Cardiac septum (tissue), 1 donor: ENCODE data around the gene KLF4. TPM values are rescaled to one million over a fixed set of nuclear protein-coding genes. Genes with fewer than 3 reads are reported as not detected.

ENCODE experiments used
- DNase-seq: peaks from one replicate; pipeline ENCODE4 v3.0.0-alpha.2; 2020; ENCODE audit warnings: low spot score
- intact Hi-C: fragments of 100-400 bp; cut with DNase I; formaldehyde crosslinking; loops from one replicate; pipeline ENCODE4 v1.14.0; 2022
- total RNA-seq: library from RNA; stranded (reverse); fragmentation: NEBNext Ultra II Directional; extraction: Animal tissue kit (Norgen Biotek cat#: 25700); gene quantifications from one replicate; pipeline ENCODE4 v1.2.1, GENCODE V29; 2021
- donor health status: DM: no; HTN: no; CAD: no.

KLF4 gene
- total RNA-seq, 1 donor from 2014 or later = 19.8 TPM

DNA sequence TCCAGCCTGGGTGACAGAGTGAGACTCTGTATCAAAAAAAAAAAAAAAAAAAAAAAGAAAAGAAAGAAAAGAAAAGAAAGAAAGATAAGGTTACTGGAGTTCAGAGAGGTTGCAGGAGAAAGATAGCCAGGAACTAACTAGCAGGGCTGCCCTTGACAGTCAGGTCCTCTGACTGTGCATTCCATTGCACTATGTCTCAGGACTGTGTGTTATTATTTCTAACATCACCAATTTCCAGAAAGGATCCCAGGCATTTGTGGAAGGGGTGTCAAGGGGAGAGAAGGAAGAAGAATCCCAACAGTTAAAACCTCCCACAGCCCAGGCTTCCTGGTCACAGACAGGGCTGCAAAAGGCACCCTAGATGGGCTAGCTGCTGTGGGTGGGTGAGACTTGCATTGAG is 25.1 kb downstream of the KLF4 start:
- DNase-seq = no peak
- intact Hi-C loops = no loop called here

DNA sequence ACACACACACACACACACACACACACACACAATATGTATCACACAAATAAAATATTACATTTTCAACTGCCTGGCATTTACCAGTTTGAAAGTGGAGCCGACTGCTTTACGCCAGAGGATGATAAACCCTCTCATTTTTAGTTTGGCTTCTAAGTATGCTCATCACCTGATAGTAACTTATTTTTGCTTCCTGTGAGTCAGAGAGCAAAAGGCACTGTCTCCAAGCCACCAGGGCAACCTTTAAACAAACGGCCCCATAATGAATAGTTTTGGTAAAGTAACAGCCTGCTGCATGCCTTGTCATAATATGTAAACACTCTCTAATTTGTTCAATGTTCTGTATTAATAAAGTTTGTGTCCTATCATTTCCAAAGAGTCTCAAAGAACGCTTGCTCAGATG is 26.9 kb downstream of the KLF4 start:
- no peak for DNase-seq
- intact Hi-C loops = no loop called here

DNA sequence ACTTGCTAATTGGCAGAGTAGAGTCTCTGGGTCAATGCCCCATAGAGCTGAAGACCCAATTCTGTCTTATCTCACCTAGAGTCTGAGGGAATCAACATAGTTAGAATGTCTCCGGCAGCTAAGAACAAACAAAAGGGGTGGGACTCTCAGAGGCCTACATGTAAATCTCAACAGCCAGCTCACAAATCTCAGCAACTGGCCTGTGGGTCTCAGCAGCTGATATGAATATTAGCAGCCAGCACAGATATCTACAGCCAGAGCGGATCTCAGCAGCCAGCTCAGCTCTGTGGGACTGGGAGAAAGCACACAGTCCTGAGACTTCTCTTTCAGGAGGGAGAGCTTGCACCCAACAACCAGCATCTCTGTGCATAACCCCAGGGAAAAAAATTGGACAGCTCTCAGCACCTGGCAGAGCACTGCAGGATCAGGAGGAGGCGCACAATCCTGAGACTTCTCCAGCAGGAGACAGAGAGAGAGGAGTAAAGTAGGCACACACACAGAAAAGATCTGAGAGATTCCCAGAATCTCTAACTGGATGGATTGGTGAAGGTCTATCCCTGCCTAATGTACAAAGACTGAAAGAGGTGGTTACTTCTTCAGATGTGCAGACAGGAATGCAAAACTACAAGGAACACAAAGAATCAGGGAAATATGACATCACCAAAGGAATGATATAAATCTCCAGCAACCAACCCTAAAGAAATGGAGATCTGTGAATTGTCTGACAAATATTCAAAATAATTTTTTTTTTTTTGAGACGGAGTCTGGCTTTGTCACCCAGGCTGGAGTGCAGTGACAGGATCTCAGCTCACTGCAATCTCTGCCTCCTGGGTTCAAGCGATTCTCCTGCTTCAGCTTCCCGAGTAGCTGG is 29.2 kb downstream of the KLF4 start:
- intact Hi-C loops = no loop called here

DNA sequence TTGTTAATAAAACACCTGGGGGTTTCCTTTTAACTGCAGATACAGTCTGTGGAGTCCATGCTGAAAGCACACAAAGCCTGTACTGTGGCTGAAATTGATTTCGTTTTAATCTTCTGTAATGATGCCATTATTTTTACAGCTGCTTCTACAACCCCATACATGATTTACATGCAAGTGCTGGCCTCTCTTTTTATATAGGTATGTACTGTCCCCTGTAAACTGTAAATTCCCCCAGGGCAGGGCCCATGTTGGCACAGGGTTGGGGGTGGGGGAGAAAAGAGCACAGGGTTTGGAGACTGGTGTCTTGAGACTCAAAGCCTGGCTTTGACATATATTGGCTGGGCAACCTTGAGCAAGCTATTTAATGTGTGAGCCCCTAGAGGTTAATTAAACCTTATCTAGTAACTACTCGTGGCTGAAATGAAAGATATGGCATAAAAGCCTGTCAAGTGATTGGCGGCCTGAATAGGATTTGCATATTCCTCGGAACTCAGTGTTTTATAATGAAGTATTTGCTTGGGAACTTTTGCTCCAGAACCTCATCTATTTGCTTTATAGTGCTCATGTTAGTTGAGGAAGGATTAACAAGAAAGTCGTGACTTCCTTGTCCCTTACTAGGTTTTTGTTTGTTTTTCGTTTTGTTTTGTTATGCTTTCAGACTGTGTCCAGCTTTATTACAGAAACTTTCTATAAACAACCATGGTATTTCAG is 34.0 kb downstream of the KLF4 start:
- intact Hi-C loops = no loop called here
- no peak for DNase-seq

More for the DNA sequence above, 29.2 kb downstream of the KLF4 start:
- no peak for DNase-seq

DNA sequence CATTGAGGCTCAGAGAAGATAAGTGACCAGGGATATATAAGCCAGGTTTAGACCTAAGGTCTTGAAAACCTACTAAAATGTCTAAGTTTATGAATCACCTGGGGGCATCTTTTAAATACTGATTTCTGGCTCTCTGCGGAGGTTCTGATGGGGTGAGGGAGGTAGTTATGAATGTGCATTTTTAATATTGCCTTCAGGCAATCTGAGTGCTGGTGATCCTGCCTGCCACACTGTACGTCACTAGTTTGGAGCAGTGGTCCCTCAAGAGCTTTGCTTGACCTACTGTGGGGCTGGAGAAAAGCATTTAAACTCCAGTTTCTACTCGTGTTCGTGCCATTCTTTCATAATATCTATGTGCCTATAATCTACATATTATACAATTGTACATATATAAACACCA is 36.1 kb downstream of the KLF4 start:
- intact Hi-C loops = no loop called here
- no peak for DNase-seq

DNA sequence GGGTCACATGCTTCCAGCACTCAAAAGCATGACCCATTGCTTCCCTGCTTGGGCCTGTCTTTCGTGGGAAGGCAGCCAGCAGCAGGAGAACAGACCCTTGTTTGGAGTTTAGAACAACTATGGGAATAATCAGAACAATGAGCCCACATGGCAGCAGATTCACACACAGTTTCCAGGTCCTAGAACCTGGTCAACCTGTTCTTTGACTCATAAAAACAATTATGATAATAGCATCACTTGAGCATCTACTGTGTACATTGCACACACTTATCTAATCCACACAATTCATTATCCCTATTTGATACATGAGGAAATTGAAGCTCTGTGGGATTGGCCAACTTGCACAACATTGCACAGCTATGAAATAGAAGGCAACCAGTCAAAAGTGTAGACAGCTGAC is 41.7 kb downstream of the KLF4 start:
- no peak for DNase-seq
- intact Hi-C loops = loop anchor here (10.0 kb wide), 1 partner anchor 63 kb away; no protein-coding TSS in a partner anchor

DNA sequence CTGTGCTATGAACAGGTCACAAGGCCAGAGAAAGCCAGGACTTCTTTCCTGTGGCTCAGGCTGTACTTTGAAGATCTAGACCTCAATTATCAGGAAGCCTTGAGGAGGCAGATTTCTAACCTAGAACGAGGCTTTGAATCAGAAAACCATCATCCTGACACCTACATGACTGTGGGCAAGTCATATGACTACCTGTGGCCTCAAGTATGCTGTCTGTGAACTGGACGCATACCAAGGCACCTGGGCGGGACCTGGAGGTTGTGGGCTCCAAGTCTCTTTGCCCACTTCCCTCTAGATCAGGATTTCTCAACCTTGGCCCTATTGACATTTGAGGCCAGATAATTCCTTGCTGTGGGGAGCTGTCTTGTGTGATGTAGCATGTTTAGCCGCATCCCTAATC is 42.5 kb downstream of the KLF4 start:
- no peak for DNase-seq
- intact Hi-C loops = loop anchor here (10.0 kb wide), 1 partner anchor 62 kb away; no protein-coding TSS in a partner anchor

GRCh38 chr9:107446491-107446890 is 43.1 kb downstream of the KLF4 start:
- intact Hi-C loops = loop anchor here (10.0 kb wide), 1 partner anchor 62 kb away; no protein-coding TSS in a partner anchor
- no peak for DNase-seq

DNA sequence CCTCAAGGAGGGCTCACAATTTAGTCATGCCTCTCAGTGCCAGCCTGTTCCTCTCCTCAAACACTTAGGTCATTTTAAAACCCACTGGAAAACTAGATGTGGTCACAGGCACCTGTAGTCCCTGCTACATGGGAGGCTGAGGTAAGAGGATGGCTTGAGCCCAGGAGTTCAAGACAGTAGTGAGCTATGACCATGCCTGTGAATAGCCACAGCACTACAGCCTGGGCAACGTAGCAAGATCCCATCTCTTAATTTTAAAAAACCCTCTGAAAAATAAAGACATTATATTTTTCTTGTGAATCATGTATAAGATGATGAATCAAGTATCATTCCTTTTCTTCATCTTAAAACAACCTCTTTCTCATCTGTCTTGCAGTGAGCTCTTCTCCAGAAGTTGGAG is 45.8 kb downstream of the KLF4 start:
- intact Hi-C loops = loop anchor here (10.0 kb wide), 1 partner anchor 59 kb away; no protein-coding TSS in a partner anchor
- DNase-seq = no peak

DNA sequence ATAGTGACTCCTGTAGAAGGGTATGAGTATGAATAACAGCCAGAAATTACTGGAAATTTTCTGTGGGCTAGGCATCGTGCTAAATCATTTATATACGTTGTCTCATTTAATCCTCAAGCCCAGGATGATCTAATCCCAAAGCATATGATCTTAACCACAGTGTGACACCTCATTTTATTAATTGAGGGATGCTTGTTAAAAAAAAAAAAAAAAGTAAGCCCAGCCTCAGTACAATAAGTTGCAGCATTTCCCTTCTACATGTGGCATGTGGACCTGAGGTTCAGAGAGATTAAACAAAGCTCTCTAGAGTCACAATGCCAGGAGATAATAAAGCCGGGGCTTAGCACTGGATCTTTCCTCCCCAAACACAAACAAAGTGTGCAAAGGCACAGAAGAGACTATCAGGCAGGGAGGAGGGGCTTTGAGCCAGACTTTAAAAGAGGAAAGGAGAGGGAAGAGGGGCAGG is 49.5 kb downstream of the KLF4 start:
- DNase-seq = no peak
- intact Hi-C loops = loop anchor here (10.0 kb wide), 1 partner anchor 55 kb away; no protein-coding TSS in a partner anchor

- intact Hi-C loops = no loop called here
- no peak for DNase-seq
These were observed 51.1 kb downstream of the KLF4 start for GRCh38 chr9:107438211-107439031.

- intact Hi-C loops = no loop called here
These were observed 51.9 kb downstream of the KLF4 start for GRCh38 chr9:107437716-107438115.

DNA sequence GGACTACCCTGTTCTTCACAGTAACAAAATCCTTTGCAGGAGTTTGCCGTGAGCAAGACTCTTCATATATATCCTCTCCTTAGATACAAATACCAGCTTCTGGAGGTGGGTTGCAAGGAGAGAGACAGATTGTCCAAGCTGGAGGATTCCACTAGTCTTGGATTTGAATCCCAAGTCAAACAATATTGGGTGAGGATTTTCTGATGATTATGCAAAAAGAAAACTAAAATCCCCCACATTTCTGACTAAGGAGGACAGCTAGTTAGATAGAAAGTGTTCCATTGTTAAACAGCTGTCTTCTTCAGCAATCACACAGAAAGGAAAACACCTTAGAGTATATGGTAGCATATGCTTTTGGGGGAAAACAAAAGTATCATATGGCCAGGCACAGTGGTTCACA is 54.2 kb downstream of the KLF4 start:
- DNase-seq = no peak
- intact Hi-C loops = no loop called here

More at GRCh38 chr9:107437716-107438115, 51.9 kb downstream of the KLF4 start:
- DNase-seq = no peak

Other genes with a start within 250 kb of the KLF4 start
- gene RAD23B, start 206.5 kb downstream of the KLF4 start, total RNA-seq = 103 TPM